HCT116 (cell line): Measurements from ENCODE around the gene UAP1L1. TPM values are rescaled to one million over a fixed set of nuclear protein-coding genes. Genes with fewer than 3 reads are reported as not detected.

Source experiments
- ATAC-seq: fragments of 200-7000 bp; cut with Tn5 transposase; 2 replicates; pipeline ENCODE4 v1.9.1; 2020; ENCODE audit warnings: mild to moderate bottlenecking, moderate library complexity
- BruUV-seq: library from RNA; stranded (reverse); fragments of 400-500 nt; replicated peaks from 2 replicates; lab custom pipeline; 2021; lab: Mats Ljungman, UMichigan
- CTCF ChIA-PET: fragments of 300-600 bp; sonication (Branson Sonifier 250); formaldehyde crosslinking; loops from one replicate; lab custom pipeline; 2021; ENCODE audit warnings: antibody characterized with exemption; lab: Charles Lee
- POLR2A ChIA-PET: fragments of 300-600, 350-600 bp; sonication (Branson Sonifier 250); formaldehyde crosslinking; loops from one replicate; lab custom pipeline; 2021; ENCODE audit warnings: antibody characterized with exemption; lab: Charles Lee
- RAD21 ChIA-PET, 2 experiments: fragments of 300-600 bp; sonication (Branson Sonifier 250); formaldehyde crosslinking; loops; one replicate each; lab custom pipeline; 2023; ENCODE audit warnings: low total read pairs in 2 of 2; ENCODE audit not compliant: uncharacterized antibody in 2 of 2, unreplicated experiment in 2 of 2, low non-redundant PET in 1 of 2; lab: Charles Lee
- DNase-seq: peaks from one replicate; pipeline ENCODE4 v3.0.0-alpha.2; 2010; ENCODE audit warnings: low read depth, low spot score
- H2AFZ ChIP-seq: fragments of 200-600 bp; shearing (Covaris generic), sonication (generic); 2 replicates; pipeline ENCODE4 v1.6.1; 2017; ENCODE audit warnings: low read depth, mixed run types, mixed read lengths, antibody characterized with exemption, low read length; ENCODE audit not compliant: poor library complexity, severe bottlenecking
- H3K27ac ChIP-seq: 2 replicates; pipeline ENCODE4 v1.5.1; 2012; ENCODE audit warnings: low read depth, low read length
- H3K27me3 ChIP-seq: fragments of 200-600 bp; sonication (generic); 2 replicates; pipeline ENCODE4 v1.6.1; 2016; ENCODE audit warnings: mixed run types, low read length, mixed read lengths; ENCODE audit not compliant: insufficient read depth
- H3K36me3 ChIP-seq, 2 experiments: fragments of 200-500 bp in 1 of 2; fragments of 200-600 bp in 1 of 2; sonication (Bioruptor generic) in 1 of 2; sonication (generic) in 1 of 2; 2 replicates each; pipeline versions ENCODE4 v1.5.1 to v1.6.1; 2014 to 2016; ENCODE audit warnings: low read length in 2 of 2, inconsistent platforms in 1 of 2, mixed read lengths in 1 of 2, mixed run types in 1 of 2; ENCODE audit not compliant: insufficient read depth in 2 of 2, control insufficient read depth in 1 of 2
- H3K4me1 ChIP-seq, 2 experiments: fragments of 200-600 bp in 1 of 2; sonication (generic) in 1 of 2; 2 replicates each; pipeline versions ENCODE4 v1.5.1 to v1.6.1; 2012 to 2017; ENCODE audit warnings: low read length in 2 of 2, inconsistent platforms in 1 of 2, mild to moderate bottlenecking in 1 of 2, mixed read lengths in 1 of 2, mixed run types in 1 of 2, moderate library complexity in 1 of 2; ENCODE audit not compliant: insufficient read depth in 2 of 2, control insufficient read depth in 1 of 2
- H3K4me2 ChIP-seq: fragments of 200-600 bp; sonication (generic); 2 replicates; pipeline ENCODE4 v1.6.1; 2017; ENCODE audit warnings: mixed run types, low read length, mixed read lengths
- H3K4me3 ChIP-seq, 2 experiments: fragments of 200-600 bp in 1 of 2; sonication (generic) in 1 of 2; replicated peaks in 1 of 2; 2 replicates each; pipeline ENCODE4 v1.5.1; 2011 to 2016; ENCODE audit warnings: low read length in 2 of 2, control low read depth in 1 of 2, low read depth in 1 of 2, mild to moderate bottlenecking in 1 of 2, mixed read lengths in 1 of 2, mixed run types in 1 of 2
- H3K79me2 ChIP-seq: fragments of 200-600 bp; sonication (generic); 2 replicates; pipeline ENCODE4 v1.6.1; 2017; ENCODE audit warnings: mild to moderate bottlenecking, mixed run types, low read length, moderate library complexity, mixed read lengths; ENCODE audit not compliant: insufficient read depth
- H3K9ac ChIP-seq: fragments of 200-600 bp; sonication (generic); 2 replicates; pipeline ENCODE4 v1.6.1; 2016; ENCODE audit warnings: low read length, mixed read lengths
- H3K9me2 ChIP-seq: fragments of 200-600 bp; sonication (generic), shearing (Covaris generic); 2 replicates; pipeline ENCODE4 v1.6.1; 2017; ENCODE audit warnings: mixed run types, mild to moderate bottlenecking, moderate library complexity; ENCODE audit not compliant: insufficient read depth
- H3K9me3 ChIP-seq, 2 experiments: fragments of 200-500 bp in 1 of 2; fragments of 200-600 bp in 1 of 2; sonication (Bioruptor generic) in 1 of 2; sonication (generic) in 1 of 2; 2 replicates each; pipeline ENCODE4 v1.6.1; 2014 to 2017; ENCODE audit warnings: low read length in 2 of 2, mixed read lengths in 2 of 2, inconsistent platforms in 1 of 2, low read depth in 1 of 2, mild to moderate bottlenecking in 1 of 2, mixed run types in 1 of 2, moderate library complexity in 1 of 2; ENCODE audit not compliant: control insufficient read depth in 1 of 2, insufficient read depth in 1 of 2
- H4K20me1 ChIP-seq: fragments of 200-600 bp; sonication (generic), shearing (Covaris generic); 2 replicates; pipeline ENCODE4 v1.6.1; 2017; ENCODE audit warnings: mixed run types, mild to moderate bottlenecking, moderate library complexity; ENCODE audit not compliant: insufficient read depth
- CBX3 ChIP-seq: IDR thresholded peaks from 2 replicates; pipeline ENCODE4 v1.6.1; 2012; ENCODE audit warnings: low read depth
- CEBPB ChIP-seq: IDR thresholded peaks from 2 replicates; pipeline ENCODE4 v1.6.1; 2012; ENCODE audit warnings: low read depth
- EZH2 ChIP-seq: fragments of 200-600 bp; sonication (generic); IDR thresholded peaks from 2 replicates; pipeline ENCODE4 v1.6.1; 2017; ENCODE audit warnings: antibody characterized with exemption, mixed run types
- JUND ChIP-seq: IDR thresholded peaks from 2 replicates; pipeline ENCODE4 v1.6.1; 2012
- POLR2A ChIP-seq: IDR thresholded peaks from 2 replicates; pipeline ENCODE4 v1.7.0; 2011; ENCODE audit warnings: borderline replicate concordance; ENCODE audit not compliant: insufficient read depth, insufficient read length; ENCODE audit errors: extremely low read depth
- POLR2AphosphoS5 ChIP-seq: IDR thresholded peaks from 2 replicates; pipeline ENCODE4 v1.6.1; 2011; ENCODE audit warnings: mild to moderate bottlenecking, low read depth, low read length, moderate library complexity
- SIN3A ChIP-seq: IDR thresholded peaks from 2 replicates; pipeline ENCODE4 v1.6.1; 2012; ENCODE audit warnings: low read depth
- TCF7L2 ChIP-seq: IDR thresholded peaks from 2 replicates; pipeline ENCODE4 v1.7.0; 2011; ENCODE audit warnings: borderline replicate concordance, inconsistent platforms; ENCODE audit not compliant: insufficient read depth, insufficient read length; ENCODE audit errors: extremely low read depth
- YY1 ChIP-seq: IDR thresholded peaks from 2 replicates; pipeline ENCODE4 v1.6.1; 2011; ENCODE audit warnings: low read length, low read depth, moderate library complexity, mild to moderate bottlenecking; ENCODE audit not compliant: insufficient replicate concordance; ENCODE audit errors: extremely low read depth
- ZBTB33 ChIP-seq: IDR thresholded peaks from 2 replicates; pipeline ENCODE4 v1.6.1; 2011; ENCODE audit warnings: mild to moderate bottlenecking, low read length, moderate library complexity; ENCODE audit not compliant: insufficient replicate concordance; ENCODE audit errors: extremely low read depth
- ZFX ChIP-seq: fragments of 450-650 bp; IDR thresholded peaks from 2 replicates; pipeline ENCODE4 v1.6.1; 2017
- ZNF274 ChIP-seq: fragments of 200-500 bp; sonication (Bioruptor generic); IDR thresholded peaks from 2 replicates; pipeline ENCODE4 v1.6.1; 2014; ENCODE audit warnings: mild to moderate bottlenecking, low read depth, low read length, inconsistent platforms
- intact Hi-C: fragments of 100-400 bp; cut with micrococcal nuclease; formaldehyde crosslinking; loops from 2 replicates; pipeline ENCODE4 v1.10.0; 2022
- total RNA-seq: library from RNA; stranded (reverse); gene quantifications from one replicate; pipeline ENCODE4 v1.2.1, GENCODE V29; 2021; ENCODE audit not compliant: unreplicated experiment
- TF ChIP-seq, protein P1 (sequence below): IDR thresholded peaks from 2 replicates; pipeline ENCODE4 v1.6.1; 2012; ENCODE audit warnings: low read depth
- TF ChIP-seq, protein P2 (sequence below): IDR thresholded peaks from 2 replicates; pipeline ENCODE4 v1.6.1; 2012

UAP1L1 gene
- total RNA-seq, 1 experiment from 2014 or later, result 11.0 TPM

GRCh38 chr9:137035937-137036336 is 41.4 kb upstream of the UAP1L1 start:
- CTCF ChIA-PET, result interaction anchor here (0.6 to 4.0 kb wide), 22 partner anchors 9 to 252 kb away, joined by 3 to 109 read pairs (median 6); partner anchors contain the start of genes AJM1, MAN1B1, NPDC1 and SAPCD2
- no peak overlapping the region for H3K4me3 ChIP-seq
- RAD21 ChIA-PET, result interaction anchor here (1.5 to 1.9 kb wide), 2 partner anchors 88 kb away, joined by 21 to 25 read pairs; no protein-coding TSS in a partner anchor
- no peaks in the 10 kb centered on the region for H4K20me1 ChIP-seq
- no peak overlapping the region for H2AFZ ChIP-seq
- no TSS peak for BruUV-seq
- POLR2A ChIA-PET, result interaction anchor here (1.4 kb wide), 1 partner anchor 88 kb away, joined by 9 read pairs; no protein-coding TSS in a partner anchor
- H3K9me2 ChIP-seq, result no peaks in the 10 kb centered on the region
- H3K9me3 ChIP-seq, result no peaks in the 10 kb centered on the region
- H3K27ac ChIP-seq, result no peak overlapping the region; the same call in 1 of the 2 replicates
- peaks cover 3 to 7% of the 10 kb centered on the region in 2 experiments; a peak in 2 of 4 replicates for H3K36me3 ChIP-seq
- H3K9ac ChIP-seq, result no peak overlapping the region
- no peak for TF ChIP-seq YY1
- TF ChIP-seq JUND, result no peak
- TF ChIP-seq TCF7L2, result no peak
- TF ChIP-seq EZH2, result no peak
- TF ChIP-seq CEBPB, result no peak
- no peak for TF ChIP-seq POLR2A
- TF ChIP-seq, protein P1, sequence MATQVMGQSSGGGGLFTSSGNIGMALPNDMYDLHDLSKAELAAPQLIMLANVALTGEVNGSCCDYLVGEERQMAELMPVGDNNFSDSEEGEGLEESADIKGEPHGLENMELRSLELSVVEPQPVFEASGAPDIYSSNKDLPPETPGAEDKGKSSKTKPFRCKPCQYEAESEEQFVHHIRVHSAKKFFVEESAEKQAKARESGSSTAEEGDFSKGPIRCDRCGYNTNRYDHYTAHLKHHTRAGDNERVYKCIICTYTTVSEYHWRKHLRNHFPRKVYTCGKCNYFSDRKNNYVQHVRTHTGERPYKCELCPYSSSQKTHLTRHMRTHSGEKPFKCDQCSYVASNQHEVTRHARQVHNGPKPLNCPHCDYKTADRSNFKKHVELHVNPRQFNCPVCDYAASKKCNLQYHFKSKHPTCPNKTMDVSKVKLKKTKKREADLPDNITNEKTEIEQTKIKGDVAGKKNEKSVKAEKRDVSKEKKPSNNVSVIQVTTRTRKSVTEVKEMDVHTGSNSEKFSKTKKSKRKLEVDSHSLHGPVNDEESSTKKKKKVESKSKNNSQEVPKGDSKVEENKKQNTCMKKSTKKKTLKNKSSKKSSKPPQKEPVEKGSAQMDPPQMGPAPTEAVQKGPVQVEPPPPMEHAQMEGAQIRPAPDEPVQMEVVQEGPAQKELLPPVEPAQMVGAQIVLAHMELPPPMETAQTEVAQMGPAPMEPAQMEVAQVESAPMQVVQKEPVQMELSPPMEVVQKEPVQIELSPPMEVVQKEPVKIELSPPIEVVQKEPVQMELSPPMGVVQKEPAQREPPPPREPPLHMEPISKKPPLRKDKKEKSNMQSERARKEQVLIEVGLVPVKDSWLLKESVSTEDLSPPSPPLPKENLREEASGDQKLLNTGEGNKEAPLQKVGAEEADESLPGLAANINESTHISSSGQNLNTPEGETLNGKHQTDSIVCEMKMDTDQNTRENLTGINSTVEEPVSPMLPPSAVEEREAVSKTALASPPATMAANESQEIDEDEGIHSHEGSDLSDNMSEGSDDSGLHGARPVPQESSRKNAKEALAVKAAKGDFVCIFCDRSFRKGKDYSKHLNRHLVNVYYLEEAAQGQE, result no peak
- TF ChIP-seq, protein P2, sequence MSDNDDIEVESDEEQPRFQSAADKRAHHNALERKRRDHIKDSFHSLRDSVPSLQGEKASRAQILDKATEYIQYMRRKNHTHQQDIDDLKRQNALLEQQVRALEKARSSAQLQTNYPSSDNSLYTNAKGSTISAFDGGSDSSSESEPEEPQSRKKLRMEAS, result no peak
- TF ChIP-seq ZFX, result no peak
- TF ChIP-seq ZNF274, result no peak
- no peak for TF ChIP-seq SIN3A
- no peak for TF ChIP-seq POLR2AphosphoS5
- TF ChIP-seq CBX3, result no peak
- no peak for TF ChIP-seq ZBTB33
- no peaks in the 10 kb centered on the region for H3K27me3 ChIP-seq
- ATAC-seq, result no peak
- H3K4me1 ChIP-seq, result peaks cover 9 to 20% of the 10 kb centered on the region in 2 experiments; a peak in 3 of 4 replicates
- DNase-seq, result no peak
- no peaks in the 10 kb centered on the region for H3K79me2 ChIP-seq
- intact Hi-C loops, result loop anchor here (1.0 to 5.0 kb wide), 3 partner anchors 88 to 249 kb away; partner anchors contain the start of gene AJM1
- no peak overlapping the region for H3K4me2 ChIP-seq
